Myocyte (in vitro differentiated cells): ENCODE results near the gene CORO2A. TPM values are rescaled to one million over a fixed set of nuclear protein-coding genes. Genes with fewer than 3 reads are reported as not detected.
"Not testable (repeated sequence)": the region's sequence is repeated elsewhere in the genome, so short reads cannot be mapped to it uniquely, and the experiment has no call there.

Experiments used
- DNase-seq: peaks from one replicate; pipeline ENCODE4 v3.0.0-alpha.2; 2012; ENCODE audit warnings: low read depth
- total RNA-seq: library from RNA; depleted of rRNA; stranded (reverse); fragments of >200 nt; gene quantifications from 2 replicates; pipeline ENCODE4 v1.2.3, GENCODE V29; 2014

The CORO2A gene
- total RNA-seq, 1 donor from 2014 or later: 0.16 TPM

GRCh38 chr9:98142925-98143481 is 49.4 kb downstream of the CORO2A start:
- peak; percentile 3 for DNase-seq

- DNase-seq: no peak
Measured at GRCh38 chr9:98142182-98142907, 50.1 kb downstream of the CORO2A start.

- DNase-seq: no peak
Measured at GRCh38 chr9:98140503-98140902, 51.9 kb downstream of the CORO2A start.

- DNase-seq: no peak
Measured at GRCh38 chr9:98136489-98136888, 55.9 kb downstream of the CORO2A start.

- DNase-seq: no peak
Measured at GRCh38 chr9:98135938-98136337, 56.5 kb downstream of the CORO2A start.

- no peak for DNase-seq
Measured at GRCh38 chr9:98135558-98135934, 56.9 kb downstream of the CORO2A start.

GRCh38 chr9:98134702-98135557 is 57.5 kb downstream of the CORO2A start:
- DNase-seq: no peak

- DNase-seq: peak; percentile 57
Measured at GRCh38 chr9:98132806-98133631, 59.4 kb downstream of the CORO2A start.

- no peak for DNase-seq
Measured at GRCh38 chr9:98132158-98132557, 60.3 kb downstream of the CORO2A start.

- DNase-seq: no peak
Measured at GRCh38 chr9:98130576-98131228, 61.7 kb downstream of the CORO2A start.

GRCh38 chr9:98130060-98130459 is 62.4 kb downstream of the CORO2A start:
- DNase-seq: not testable (repeated sequence)

GRCh38 chr9:98129451-98129881 is 63.0 kb downstream of the CORO2A start:
- no peak for DNase-seq

GRCh38 chr9:98128316-98128715 is 64.1 kb downstream of the CORO2A start:
- DNase-seq: no peak

- DNase-seq: no peak
Measured at GRCh38 chr9:98127226-98127625, 65.2 kb downstream of the CORO2A start.

GRCh38 chr9:98124637-98125426 is 67.6 kb downstream of the CORO2A start:
- no peak for DNase-seq

GRCh38 chr9:98124091-98124490 is 68.3 kb downstream of the CORO2A start:
- DNase-seq: not testable (repeated sequence)

- no peak for DNase-seq
Measured at GRCh38 chr9:98121058-98121457, 71.4 kb downstream of the CORO2A start.

GRCh38 chr9:98120476-98120875 is 72.0 kb downstream of the CORO2A start:
- no peak for DNase-seq

- DNase-seq: peak; percentile 49
Measured at GRCh38 chr9:98118640-98119601, 73.5 kb downstream of the CORO2A start, which contains the start of gene TRIM14. TRIM14 (minus strand) TSS chr9:98119222; CDS start chr9:98119188, 34 bp downstream.
